ENCODE results near the gene RBM43.
A peak's percentile ranks its signal among the peaks of the same experiment; 100 is the strongest.

The RBM43 gene

GRCh38 chr2:151268085-151268484 is 6.4 kb upstream of the RBM43 start:
- TF ChIP-seq SP1 (IDR thresholded peaks at IDR 0.05) (no peak), CTBP1 (IDR thresholded peaks at IDR 0.05; ENCODE audit: borderline replicate concordance) (no peak), FOXM1 (IDR thresholded peaks at IDR 0.05; ENCODE audit: borderline replicate concordance) (no peak), FOXK2 (IDR thresholded peaks at IDR 0.05) (no peak), BHLHE40 (IDR thresholded peaks at IDR 0.05; ENCODE audit: borderline replicate concordance) (no peak), FOXA1 (IDR thresholded peaks at IDR 0.05) (no peak), ARNT (IDR thresholded peaks at IDR 0.05) (no peak), L3MBTL2 (conservative IDR thresholded peaks at IDR 0.05) (no peak), TARDBP (IDR thresholded peaks at IDR 0.05) (no peak), LEF1 (IDR thresholded peaks at IDR 0.05; ENCODE audit: borderline replicate concordance) (no peak), ZNF384 (IDR thresholded peaks at IDR 0.05) (no peak), SUZ12 (IDR thresholded peaks at IDR 0.05) (no peak)
- ChIA-PET POLR2A (no interaction called here), CTCF (no interaction called here)
- DNase-seq (ENCODE audit: extremely low spot score) = no peak

- ChIA-PET POLR2A (no interaction called here), CTCF (no interaction called here)
- TF ChIP-seq CTBP1 (IDR thresholded peaks at IDR 0.05; ENCODE audit: borderline replicate concordance) = no peak
- no peak for TF ChIP-seq ELF4 (IDR thresholded peaks at IDR 0.05)
- no peak for TF ChIP-seq FOXK2 (IDR thresholded peaks at IDR 0.05)
- TF ChIP-seq ARNT (IDR thresholded peaks at IDR 0.05) = no peak
- no peak for TF ChIP-seq BHLHE40 (IDR thresholded peaks at IDR 0.05; ENCODE audit: borderline replicate concordance)
- no peak for TF ChIP-seq NFRKB (IDR thresholded peaks at IDR 0.05)
- no peak for TF ChIP-seq LEF1 (IDR thresholded peaks at IDR 0.05; ENCODE audit: borderline replicate concordance)
- TF ChIP-seq SUZ12 (IDR thresholded peaks at IDR 0.05) = no peak
- TF ChIP-seq FOXM1 (IDR thresholded peaks at IDR 0.05; ENCODE audit: borderline replicate concordance) = no peak
- no peak for TF ChIP-seq TARDBP (IDR thresholded peaks at IDR 0.05)
- no peak for TF ChIP-seq ZNF384 (IDR thresholded peaks at IDR 0.05)
- TF ChIP-seq HDGF (IDR thresholded peaks at IDR 0.05; ENCODE audit: borderline replicate concordance) = no peak
- TF ChIP-seq FOXA1 (IDR thresholded peaks at IDR 0.05) = no peak
- TF ChIP-seq PKNOX1 (IDR thresholded peaks at IDR 0.05) = no peak
- TF ChIP-seq L3MBTL2 (conservative IDR thresholded peaks at IDR 0.05) = no peak
- TF ChIP-seq SP1 (IDR thresholded peaks at IDR 0.05) = no peak
- no peak for DNase-seq (ENCODE audit: extremely low spot score)
These were observed 5.9 kb upstream of the RBM43 start for GRCh38 chr2:151267537-151267936.

- DNase-seq (ENCODE audit: extremely low spot score) = no peak
- POLR2A ChIA-PET = no interaction called here
- no peak for TF ChIP-seq FOXA1 (IDR thresholded peaks at IDR 0.05)
- TF ChIP-seq SUZ12 (IDR thresholded peaks at IDR 0.05) = no peak
- TF ChIP-seq LEF1 (IDR thresholded peaks at IDR 0.05; ENCODE audit: borderline replicate concordance) = no peak
- TF ChIP-seq TARDBP (IDR thresholded peaks at IDR 0.05) = no peak
- CTCF ChIA-PET = no interaction called here
These were observed 4.3 kb upstream of the RBM43 start for GRCh38 chr2:151265991-151266390.

DNA sequence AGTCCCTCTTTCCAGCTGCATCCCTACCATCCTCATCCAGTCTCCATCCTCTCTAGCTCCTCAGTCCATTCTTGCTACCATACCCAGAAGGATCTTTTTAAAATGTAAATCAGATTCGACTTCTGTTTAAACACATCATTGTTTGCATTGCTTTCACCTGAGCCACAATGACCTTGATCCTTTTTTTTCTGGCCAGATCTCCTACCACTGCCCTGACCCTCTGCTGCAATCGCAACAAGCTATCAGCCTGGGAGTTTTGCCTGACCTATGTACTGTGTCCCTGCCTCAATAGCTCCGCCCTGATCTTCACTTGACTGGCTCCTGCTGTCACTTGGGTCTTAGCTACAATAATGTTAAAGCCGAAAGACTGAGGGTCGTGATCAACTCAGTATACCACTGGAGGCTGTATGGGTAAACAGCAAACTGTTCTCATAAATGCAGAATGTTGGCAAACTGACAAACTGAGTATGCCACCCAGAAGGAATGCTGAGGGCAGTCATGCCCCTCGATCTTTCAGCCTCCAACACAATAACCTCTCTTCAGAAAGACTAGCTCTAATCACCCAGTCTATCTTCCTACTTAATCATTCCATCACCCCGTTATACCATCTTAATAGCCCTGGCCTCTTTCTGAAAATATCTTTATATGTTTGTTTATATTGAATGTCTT is 2.6 kb upstream of the RBM43 start:
- ChIA-PET POLR2A (no interaction called here), CTCF (no interaction called here)
- TF ChIP-seq ARNT (IDR thresholded peaks at IDR 0.05) (no peak), L3MBTL2 (conservative IDR thresholded peaks at IDR 0.05) (no peak), ZNF384 (IDR thresholded peaks at IDR 0.05) (no peak), NFRKB (IDR thresholded peaks at IDR 0.05) (no peak), BHLHE40 (IDR thresholded peaks at IDR 0.05; ENCODE audit: borderline replicate concordance) (no peak), FOXA1 (IDR thresholded peaks at IDR 0.05) (no peak), PKNOX1 (IDR thresholded peaks at IDR 0.05) (no peak), SUZ12 (IDR thresholded peaks at IDR 0.05) (no peak), TARDBP (IDR thresholded peaks at IDR 0.05) (no peak), LEF1 (IDR thresholded peaks at IDR 0.05; ENCODE audit: borderline replicate concordance) (no peak), ELF4 (IDR thresholded peaks at IDR 0.05) (no peak), SP1 (IDR thresholded peaks at IDR 0.05) (no peak)
- DNase-seq (ENCODE audit: extremely low spot score) = no peak

DNA sequence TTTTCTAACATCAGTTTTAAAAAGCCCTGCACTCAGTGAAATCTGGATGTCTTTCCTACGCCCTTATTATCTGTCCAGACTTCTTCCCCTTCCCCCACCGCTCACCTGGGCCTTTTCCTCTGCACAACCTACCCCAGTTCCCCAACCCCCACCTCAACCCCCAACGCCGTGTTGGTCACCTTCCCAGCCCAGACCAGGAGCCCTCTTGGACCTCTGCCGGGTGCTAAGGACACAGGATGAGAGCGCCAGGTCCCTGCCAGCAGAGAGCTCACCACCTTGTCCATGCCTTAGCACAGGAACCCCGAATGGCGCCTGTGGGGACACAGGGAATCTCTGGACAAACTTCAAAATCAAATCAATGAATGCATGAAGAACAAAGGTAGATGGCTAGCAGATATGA is 966 bp upstream of the RBM43 start:
- CTCF ChIA-PET = no interaction called here
- POLR2A ChIA-PET = no interaction called here
- TF ChIP-seq TARDBP (IDR thresholded peaks at IDR 0.05) = no peak
- TF ChIP-seq L3MBTL2 (conservative IDR thresholded peaks at IDR 0.05) = no peak
- TF ChIP-seq NFRKB (IDR thresholded peaks at IDR 0.05) = no peak
- TF ChIP-seq ELF4 (IDR thresholded peaks at IDR 0.05) = no peak
- TF ChIP-seq ARNT (IDR thresholded peaks at IDR 0.05) = no peak
- no peak for TF ChIP-seq SP1 (IDR thresholded peaks at IDR 0.05)
- TF ChIP-seq ZNF384 (IDR thresholded peaks at IDR 0.05) = no peak
- no peak for TF ChIP-seq HDGF (IDR thresholded peaks at IDR 0.05; ENCODE audit: borderline replicate concordance)
- no peak for DNase-seq (ENCODE audit: extremely low spot score)

GRCh38 chr2:151261977-151262291 is 271 bp upstream of the RBM43 start:
- CTCF ChIA-PET = no interaction called here
- no peak for DNase-seq (ENCODE audit: extremely low spot score)
- POLR2A ChIA-PET = no interaction called here
- no peak for TF ChIP-seq FOXK2 (IDR thresholded peaks at IDR 0.05)
- TF ChIP-seq BHLHE40 (IDR thresholded peaks at IDR 0.05; ENCODE audit: borderline replicate concordance) = no peak
- TF ChIP-seq L3MBTL2 (conservative IDR thresholded peaks at IDR 0.05) = peak; percentile 59; the same call in 1 of the 2 replicates
- TF ChIP-seq LEF1 (IDR thresholded peaks at IDR 0.05; ENCODE audit: borderline replicate concordance) = no peak
- no peak for TF ChIP-seq PKNOX1 (IDR thresholded peaks at IDR 0.05)

All from HEK293T (cell line).